Head of caudate nucleus (tissue), 42 donors: ENCODE measurements around the gene RPS16.
"Not testable (repeated sequence)": the region's sequence is repeated elsewhere in the genome, so short reads cannot be mapped to it uniquely, and the experiment has no call there.

Experiments
- DNase-seq, 42 donors: peaks; one replicate each; pipeline versions ENCODE4 v3.0.0 to v3.0.0-alpha.2; 2020 to 2021; ENCODE audit warnings: mixed read lengths in 7 of 42
- intact Hi-C: fragments of 100-400 bp; cut with DNase I; formaldehyde crosslinking; loops from one replicate; pipeline ENCODE4 v1.15.0; 2022

Gene RPS16

GRCh38 chr19:39465956-39466747 is 30.4 kb upstream of the RPS16 start:
- intact Hi-C loops = no loop called here
- DNase-seq = peak in 40 of 42 donors; percentile 14 to 83 (median 52)

DNA sequence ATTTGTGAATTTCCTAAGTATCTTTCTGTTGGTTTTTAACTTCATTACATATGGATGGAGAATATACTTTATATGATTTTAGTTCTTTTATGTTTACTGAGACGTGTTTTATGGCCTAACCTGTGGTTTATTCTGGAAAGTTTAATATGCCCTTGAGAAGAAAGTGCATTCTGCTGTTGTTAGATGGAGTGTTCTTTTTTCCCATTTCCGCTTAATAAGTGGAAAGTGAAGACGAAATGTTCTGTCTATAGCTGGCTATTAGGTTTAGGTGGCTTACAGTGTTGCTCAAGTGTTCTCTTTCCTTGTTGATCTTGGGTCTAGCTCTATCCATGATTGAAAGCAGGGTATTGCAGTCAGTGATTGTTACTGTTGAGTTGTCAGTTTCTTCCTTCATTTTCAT is 27.7 kb upstream of the RPS16 start:
- intact Hi-C loops = no loop called here
- DNase-seq = no peak

GRCh38 chr19:39451257-39451656 is 15.5 kb upstream of the RPS16 start:
- DNase-seq, intact Hi-C loops: not testable (repeated sequence)

- intact Hi-C loops = loop anchor here (5.0 kb wide), 1 partner anchor 38 kb away; no protein-coding TSS in a partner anchor
- no peak for DNase-seq
These were observed 13.5 kb upstream of the RPS16 start for GRCh38 chr19:39449116-39449797.

- no peak for DNase-seq
- intact Hi-C loops = loop anchor here (5.0 kb wide), 1 partner anchor 39 kb away; no protein-coding TSS in a partner anchor
These were observed 12.5 kb upstream of the RPS16 start for GRCh38 chr19:39448271-39448670.

GRCh38 chr19:39446365-39447084 is 10.8 kb upstream of the RPS16 start:
- intact Hi-C loops = loop anchor here (5.0 kb wide), 1 partner anchor 41 kb away; no protein-coding TSS in a partner anchor
- DNase-seq = no peak

DNA sequence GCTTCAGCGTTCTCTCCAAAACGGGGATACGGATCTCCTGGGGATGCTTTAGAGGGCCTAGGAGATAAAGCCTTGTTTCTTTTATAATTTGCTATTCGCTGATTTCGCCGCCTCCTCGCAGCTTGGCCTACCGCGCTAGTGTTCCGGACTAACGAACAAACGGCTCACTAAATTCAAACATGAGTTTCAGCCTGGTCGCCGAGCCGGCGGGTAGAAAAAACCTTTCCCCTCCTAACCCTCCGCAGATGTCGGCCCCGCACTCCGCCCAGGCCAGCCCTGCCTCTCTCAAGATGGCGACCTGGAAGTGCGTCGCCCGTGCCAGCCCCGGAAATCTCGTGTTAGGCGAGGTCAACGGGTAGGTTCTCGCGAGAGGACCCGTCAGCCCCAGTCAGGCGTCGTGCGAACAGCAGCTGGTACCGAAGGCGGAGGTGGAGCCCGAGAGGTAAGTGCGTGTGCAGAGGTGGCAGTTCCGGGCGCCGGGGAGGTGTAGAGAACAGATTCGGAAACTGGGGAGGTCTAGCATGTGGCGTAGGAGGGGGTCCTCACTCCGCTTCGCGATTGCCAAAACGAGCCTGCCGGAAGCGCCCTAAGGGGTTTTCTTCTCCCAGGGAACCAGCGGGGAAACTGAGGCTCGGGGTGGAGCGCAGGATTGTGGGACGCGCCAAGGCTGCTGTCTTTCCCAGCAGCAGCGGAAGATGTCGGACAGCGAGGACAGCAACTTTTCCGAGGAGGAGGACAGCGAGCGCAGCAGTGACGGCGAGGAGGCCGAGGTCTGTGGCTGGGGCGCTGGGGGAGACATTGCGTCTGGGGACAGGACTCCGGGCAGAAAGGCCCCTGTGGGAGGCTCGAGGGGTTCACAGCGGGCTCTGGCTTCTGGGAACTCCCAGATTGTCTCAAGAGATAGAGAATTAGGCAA is 9.7 kb upstream of the RPS16 start, which contains the start of gene SUPT5H:
Gene SUPT5H (plus strand): TSS at position 387 of the 916 bp plus-strand sequence. CDS start 309 bp downstream, at position 696.
- intact Hi-C loops = loop anchor here (5.0 kb wide), 1 partner anchor 42 kb away; no protein-coding TSS in a partner anchor
- DNase-seq = peak; percentile 90 to 98 (median 96)

GRCh38 chr19:39444598-39445195 is 8.9 kb upstream of the RPS16 start:
- intact Hi-C loops = loop anchor here (5.0 kb wide), 1 partner anchor 43 kb away; no protein-coding TSS in a partner anchor

DNA sequence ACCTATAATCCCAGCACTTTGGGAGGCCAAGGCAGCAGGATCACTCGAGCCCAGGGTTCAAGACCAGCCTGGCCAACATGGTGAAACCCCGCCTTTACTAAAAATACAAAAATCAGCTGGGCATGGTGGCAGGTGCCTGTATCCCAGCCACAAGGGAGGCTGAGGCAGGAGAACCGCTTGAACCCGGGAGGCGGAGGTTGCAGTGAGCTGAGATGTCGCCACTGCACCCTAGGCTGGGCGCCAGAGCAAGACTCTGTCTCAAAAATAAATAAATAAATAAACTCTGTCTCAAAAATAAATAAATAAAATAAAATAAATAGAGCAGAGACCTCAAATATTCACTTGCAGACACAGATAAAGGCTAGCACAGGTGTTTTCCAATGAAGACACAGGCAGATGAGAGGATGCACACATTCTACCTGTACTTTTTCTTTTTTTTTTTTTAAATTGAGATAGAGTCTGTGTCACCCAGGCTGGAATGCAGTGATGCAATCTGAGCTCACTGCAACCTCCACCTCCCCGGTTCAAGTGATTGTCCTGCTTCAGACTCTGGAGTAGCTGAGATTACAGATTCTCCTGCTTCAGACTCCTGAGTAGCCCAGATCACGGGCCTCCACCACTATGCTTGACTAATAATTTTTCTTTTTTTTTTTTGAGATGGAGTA is 2.7 kb upstream of the RPS16 start:
- intact Hi-C loops = no loop called here
- DNase-seq = no peak

More at GRCh38 chr19:39444598-39445195, 8.9 kb upstream of the RPS16 start:
- DNase-seq = peak in 6 of 42 donors; percentile 8 to 42 (median 18)

DNA sequence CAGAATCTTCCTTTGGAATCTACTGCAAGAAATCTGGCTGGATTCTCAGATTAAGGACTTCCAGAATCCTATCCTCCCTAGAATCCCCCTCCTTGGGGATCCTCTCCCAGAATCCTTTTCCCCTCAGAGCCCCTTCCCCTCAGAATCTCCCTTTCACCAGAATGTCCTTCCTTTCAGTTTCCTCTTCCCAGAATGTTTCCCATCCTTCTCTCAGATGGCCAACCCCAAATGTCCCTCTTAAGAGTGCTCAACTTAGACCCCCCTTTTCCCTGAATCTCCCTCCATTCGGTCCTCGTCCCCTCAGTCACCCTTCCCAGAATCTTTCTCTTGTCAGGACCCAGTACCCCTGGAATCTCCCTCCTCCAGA is 584 bp upstream of the RPS16 start:
- DNase-seq = no peak
- intact Hi-C loops = no loop called here

DNA sequence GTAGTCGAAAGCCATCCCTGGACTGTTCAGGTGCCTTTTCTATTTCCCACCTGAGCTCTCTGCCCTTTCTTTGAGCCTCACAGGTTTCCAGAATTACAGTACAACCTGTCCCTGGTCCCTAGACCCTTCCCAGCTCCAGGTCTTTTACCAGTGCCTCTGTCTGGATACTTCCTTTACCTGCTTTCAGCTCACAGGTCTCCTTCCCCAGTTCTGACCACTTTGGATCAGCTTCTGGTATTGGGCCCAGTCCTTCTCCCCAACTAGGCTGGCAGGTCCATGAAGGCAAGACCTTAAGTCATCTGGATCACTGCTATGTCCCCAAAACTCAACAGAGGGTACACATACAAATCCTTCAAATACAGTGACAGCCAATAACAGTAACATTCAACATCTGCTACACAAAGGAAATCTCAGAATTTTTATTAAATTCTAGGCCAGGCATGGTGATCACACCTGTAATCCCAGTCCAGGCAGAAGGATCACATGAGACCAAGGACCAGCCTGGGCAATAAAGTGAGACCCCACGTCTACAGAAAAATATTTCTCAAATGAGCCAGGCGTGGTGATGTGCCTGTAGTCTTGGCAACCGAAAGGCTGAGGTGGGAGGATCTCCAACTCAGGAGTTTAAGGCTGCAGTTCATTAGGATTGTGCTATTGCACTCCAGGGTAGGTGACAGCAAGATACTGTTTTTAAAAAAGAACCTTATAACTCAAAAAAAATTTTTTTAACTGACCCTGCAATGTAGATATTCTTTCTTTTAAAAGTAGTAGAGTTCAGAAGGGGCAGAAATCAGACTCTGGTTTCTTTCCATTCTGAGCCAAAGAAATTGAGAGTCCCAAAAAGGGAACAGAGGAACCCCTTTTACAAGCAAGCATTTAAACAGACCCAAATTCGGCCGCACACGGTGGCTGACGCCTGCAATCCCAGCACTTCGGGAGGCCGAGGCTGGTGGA is 1.3 kb downstream of the RPS16 start:
- DNase-seq = no peak
- intact Hi-C loops = loop anchor here (2.0 kb wide), 1 partner anchor 46 kb away; the partner anchor contains the start of gene TIMM50

GRCh38 chr19:39433480-39434079 is 2.2 kb downstream of the RPS16 start:
- intact Hi-C loops = loop anchor here (2.0 kb wide), 1 partner anchor 47 kb away; the partner anchor contains the start of gene TIMM50

DNA sequence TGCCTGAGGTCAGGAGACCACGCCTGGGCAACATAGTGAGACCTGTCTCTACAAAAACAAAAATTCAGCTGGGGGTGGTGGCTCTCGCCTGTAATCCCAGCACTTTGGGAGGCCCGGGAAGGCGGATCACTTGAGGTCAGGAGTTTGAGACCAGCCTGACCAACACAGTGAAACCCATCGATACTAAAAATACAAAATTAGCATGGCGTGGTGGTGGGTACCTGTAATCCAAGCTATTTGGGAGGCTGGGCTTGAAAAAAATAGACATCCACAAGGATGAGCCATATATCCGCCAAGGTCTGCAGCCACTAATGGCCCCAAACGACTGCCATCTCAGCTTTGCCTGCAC is 3.1 kb downstream of the RPS16 start:
- no peak for DNase-seq
- intact Hi-C loops = no loop called here

More at GRCh38 chr19:39433480-39434079, 2.2 kb downstream of the RPS16 start:
- DNase-seq = no peak

DNA sequence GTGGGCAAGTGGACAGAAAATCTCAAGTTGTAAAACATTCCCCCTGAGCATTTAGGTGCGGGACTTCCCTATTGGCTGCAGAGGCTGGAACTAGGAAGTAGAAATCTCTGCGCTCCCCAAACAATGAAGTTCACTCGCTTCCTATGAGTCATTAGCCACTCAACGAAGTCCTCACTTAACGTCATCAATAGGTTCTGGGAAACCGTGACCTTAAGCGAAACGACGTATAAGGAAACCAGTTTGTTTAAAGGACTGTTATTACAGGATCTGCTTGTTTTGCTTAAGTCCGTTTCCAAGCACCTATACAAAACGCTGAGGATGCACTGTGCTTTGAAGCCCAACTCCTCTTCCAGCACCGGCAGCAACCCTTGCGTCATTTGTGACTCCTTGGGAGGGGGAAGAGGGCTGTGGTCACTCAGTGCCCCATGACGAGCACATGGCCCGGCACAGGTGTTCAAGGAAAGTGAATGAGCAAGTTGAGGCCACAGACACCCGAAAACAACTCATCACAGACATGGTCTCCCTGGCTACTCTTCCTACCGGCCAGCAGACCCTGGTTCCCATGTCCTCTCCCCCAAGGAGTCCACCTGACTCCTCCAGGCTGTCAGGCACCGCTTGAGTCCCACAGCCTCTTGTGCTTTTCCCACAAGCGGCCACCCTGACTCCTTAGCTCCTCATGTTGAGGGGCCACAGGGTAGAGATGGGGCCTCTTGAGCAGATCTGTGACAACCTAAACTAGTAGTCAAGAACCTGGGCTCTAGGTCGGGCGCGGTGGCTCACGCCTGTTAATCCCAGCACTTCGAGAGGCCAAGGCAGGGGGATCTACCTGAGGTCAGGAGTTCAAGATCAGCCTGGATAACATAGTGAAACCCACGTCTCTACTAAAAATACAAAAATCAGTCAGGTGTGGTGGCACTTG is 4.8 kb downstream of the RPS16 start:
- intact Hi-C loops = no loop called here
- DNase-seq = no peak
